ENCODE measurements around the gene METTL9.
"Not testable (repeated sequence)": the region's sequence is repeated elsewhere in the genome, so short reads cannot be mapped to it uniquely, and the experiment has no call there.

METTL9 gene

DNA sequence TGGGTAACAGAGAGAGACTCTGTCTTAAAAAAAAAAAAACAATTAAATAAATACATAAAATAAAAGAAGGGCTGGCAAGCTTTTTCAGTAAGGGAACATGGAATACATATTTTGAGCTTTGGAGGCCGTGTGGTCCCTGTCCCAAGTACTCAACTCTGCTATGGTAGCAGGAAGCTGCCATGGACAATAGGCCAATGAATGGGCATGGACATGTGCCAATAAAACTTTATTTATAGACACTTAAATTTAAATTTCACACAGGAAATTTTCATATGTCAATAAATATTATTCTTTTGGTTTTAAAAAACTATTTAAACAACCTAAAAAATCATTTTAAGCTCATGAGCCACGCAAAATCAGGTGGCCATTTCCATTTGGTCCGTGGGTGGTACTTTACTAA is 68.2 kb downstream of the METTL9 start:
- no peak for DNase-seq

DNA sequence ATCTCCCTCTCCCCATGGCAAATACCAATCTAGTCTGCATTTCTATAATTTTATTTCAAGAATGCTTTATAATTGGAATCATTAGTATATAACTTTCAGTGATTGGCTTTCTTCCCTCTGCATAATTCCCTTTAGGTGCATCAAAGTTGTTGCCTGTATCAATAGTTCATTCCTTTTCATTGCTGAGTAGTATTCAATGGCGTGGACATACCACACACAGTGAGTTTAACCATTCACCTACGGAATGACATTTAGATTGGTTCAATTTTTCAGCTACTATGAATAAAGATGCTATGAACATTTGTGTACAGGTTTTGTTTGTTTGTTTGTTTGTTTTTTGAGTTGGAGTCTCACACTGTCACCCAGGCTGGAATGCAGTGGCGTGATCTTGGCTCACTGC is 74.1 kb downstream of the METTL9 start:
- DNase-seq = no peak

- DNase-seq = not testable (repeated sequence)
Measured at GRCh38 chr16:21674456-21674855, 75.1 kb downstream of the METTL9 start.

- not testable (repeated sequence) for DNase-seq
Measured at GRCh38 chr16:21680714-21681113, 81.3 kb downstream of the METTL9 start.

- DNase-seq = no peak
Measured at GRCh38 chr16:21683184-21683583, 83.8 kb downstream of the METTL9 start.

- peak; percentile 51 to 58 for DNase-seq
Measured at GRCh38 chr16:21684199-21684598, 84.8 kb downstream of the METTL9 start.

- no peak for DNase-seq
Measured at GRCh38 chr16:21685034-21685455, 85.7 kb downstream of the METTL9 start.

GRCh38 chr16:21689107-21689506 is 89.7 kb downstream of the METTL9 start:
- no peak for DNase-seq

DNA sequence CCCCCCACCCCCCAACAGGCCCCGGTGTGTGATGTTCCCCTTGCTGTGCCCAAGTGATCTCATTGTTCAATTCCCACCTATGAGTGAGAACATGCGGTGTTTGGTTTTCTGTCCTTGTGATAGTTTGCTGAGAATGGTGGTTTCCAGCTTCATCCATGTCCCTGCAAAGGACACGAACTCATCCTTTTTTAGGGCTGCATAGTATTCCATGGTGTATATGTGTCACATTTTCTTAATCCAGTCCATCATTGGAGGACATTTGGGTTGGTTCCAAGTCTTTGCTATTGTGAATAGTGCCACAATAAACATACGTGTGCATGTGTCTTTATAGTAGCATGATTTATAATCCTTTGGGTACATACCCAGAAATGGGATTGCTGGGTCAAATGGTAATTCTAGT is 91.6 kb downstream of the METTL9 start:
- not testable (repeated sequence) for DNase-seq

GRCh38 chr16:21694609-21695008 is 95.2 kb downstream of the METTL9 start:
- DNase-seq = no peak

DNA sequence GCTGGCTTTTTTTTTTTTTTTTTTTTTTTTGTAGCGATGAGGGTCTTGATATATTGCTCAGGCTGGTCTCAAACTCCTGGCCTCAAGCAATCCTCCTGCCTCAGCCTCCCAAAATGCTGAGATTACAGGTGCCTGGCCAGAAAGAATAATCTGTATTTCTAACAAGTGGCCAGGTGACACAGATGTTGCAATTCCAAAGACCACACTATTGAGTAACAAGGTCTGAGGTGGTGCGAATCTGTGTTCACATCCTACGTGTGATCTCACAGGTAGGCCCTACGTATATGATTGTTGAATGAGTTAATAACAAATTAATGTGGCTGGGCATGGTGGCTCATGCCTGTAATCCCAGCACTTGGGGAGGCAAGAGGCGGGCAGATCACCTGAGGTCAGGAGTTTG is 97.7 kb downstream of the METTL9 start:
- no peak for DNase-seq

- DNase-seq = no peak
Measured at GRCh38 chr16:21698169-21699032, 99.0 kb downstream of the METTL9 start.

DNA sequence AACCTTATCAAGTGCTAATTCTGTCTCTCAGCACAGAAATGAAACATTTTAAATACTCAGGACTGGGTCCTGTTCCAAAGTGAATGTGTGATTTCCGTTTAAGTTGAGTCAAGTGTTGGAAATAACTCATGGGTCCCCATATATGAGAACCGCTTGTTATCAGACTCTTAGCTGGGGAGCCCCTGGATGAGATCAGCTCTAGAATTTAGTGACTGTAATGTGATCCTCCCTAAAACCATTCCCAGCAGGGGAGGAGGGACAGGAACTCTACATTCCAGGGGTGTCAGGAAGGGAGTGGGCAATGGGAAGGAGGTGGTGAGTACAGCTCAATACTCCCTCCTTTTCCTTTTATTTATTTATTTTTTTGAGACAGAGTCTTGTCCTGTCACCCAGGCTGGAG is 101.9 kb downstream of the METTL9 start:
- DNase-seq = no peak

DNA sequence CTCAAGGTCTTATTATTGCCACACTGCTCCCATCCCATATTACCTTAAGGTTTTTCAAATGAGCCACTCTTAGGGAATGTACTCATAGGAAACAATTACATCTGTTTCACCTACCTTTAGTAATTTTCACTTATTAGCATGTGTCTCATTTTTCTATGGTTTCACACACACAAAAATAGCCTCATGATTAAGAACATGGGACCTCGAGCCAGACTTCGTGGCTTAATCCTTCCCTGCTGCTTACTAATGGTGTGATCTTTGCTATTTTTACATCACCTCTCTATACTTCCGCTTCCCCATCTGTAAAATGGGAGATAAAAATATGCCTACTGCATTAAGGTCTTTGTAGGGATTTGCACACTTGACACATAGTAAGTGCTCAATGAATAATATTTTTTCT is 102.9 kb downstream of the METTL9 start:
- DNase-seq = no peak

GRCh38 chr16:21703156-21703555 is 103.8 kb downstream of the METTL9 start:
- no peak for DNase-seq

GRCh38 chr16:21703589-21704174 is 104.3 kb downstream of the METTL9 start:
- DNase-seq = no peak

- no peak for DNase-seq
Measured at GRCh38 chr16:21704266-21704665, 104.9 kb downstream of the METTL9 start.

DNA sequence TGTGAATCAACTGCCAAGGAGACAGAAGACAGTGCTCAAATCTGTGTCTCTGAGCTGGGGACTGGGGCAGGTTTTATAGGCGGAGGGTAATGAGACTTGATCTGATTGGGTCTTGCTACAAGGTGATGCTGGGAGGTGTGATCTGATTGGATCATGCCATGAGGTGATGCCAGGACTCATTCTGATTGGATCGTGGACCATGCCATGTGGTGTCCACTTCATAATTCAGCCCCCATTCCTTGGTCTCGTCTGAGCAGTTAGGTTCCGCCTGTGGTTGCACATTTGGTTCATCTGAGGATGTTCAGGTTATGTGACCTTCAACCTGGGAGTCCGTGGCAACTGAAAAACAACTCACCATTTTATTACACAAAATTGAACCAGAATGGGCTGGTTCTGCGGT is 105.4 kb downstream of the METTL9 start:
- no peak for DNase-seq

Measured in activated CD4-positive, alpha-beta T cell treated with anti-CD3 and anti-CD28 coated beads, Interleukin-2, amount 50 U/mL, for 48 hours (primary cell).